SK-N-SH treated with all-trans-retinoic acid at 6 μM for 48 hours (cell line): Measurements from ENCODE around the gene MIA3.
A peak's percentile ranks its signal among the peaks of the same experiment; 100 is the strongest.

Experiments
- ATAC-seq: fragments of 200-7000 bp; cut with Tn5 transposase; 3 replicates; pipeline ENCODE4 v1.9.1; 2020; ENCODE audit warnings: mild to moderate bottlenecking, moderate library complexity
- ARNTL ChIP-seq: fragments of 450-650 bp; formaldehyde crosslinking; IDR thresholded peaks from 2 replicates; pipeline ENCODE4 v1.5.0; 2020; ENCODE audit warnings: low read depth, mild to moderate bottlenecking, moderate library complexity, borderline replicate concordance
- BACH2 ChIP-seq: fragments of 250-450 bp; sonication (Bioruptor Pico); IDR thresholded peaks from 2 replicates; pipeline ENCODE4 v1.9.0; 2021; ENCODE audit warnings: mild to moderate bottlenecking, borderline replicate concordance
- CSDC2 ChIP-seq: fragments of 250-450 bp; sonication (Bioruptor Pico); IDR thresholded peaks from 2 replicates; pipeline ENCODE4 v1.5.0; 2020; ENCODE audit warnings: mild to moderate bottlenecking, moderate library complexity
- CSRNP3 ChIP-seq: fragments of 250-450 bp; sonication (Bioruptor Pico); IDR thresholded peaks from 2 replicates; pipeline ENCODE4 v1.5.1; 2021; ENCODE audit warnings: mild to moderate bottlenecking, moderate library complexity
- GLIS3 ChIP-seq: fragments of 250-450 bp; sonication (Bioruptor Pico); IDR thresholded peaks from 2 replicates; pipeline ENCODE4 v1.5.0; 2020; ENCODE audit warnings: mild to moderate bottlenecking, moderate library complexity
- ISL1 ChIP-seq: fragments of 250-450 bp; sonication (Bioruptor Pico); IDR thresholded peaks from 2 replicates; pipeline ENCODE4 v2.1.2; 2022; ENCODE audit warnings: mild to moderate bottlenecking, moderate library complexity
- OSR1 ChIP-seq: fragments of 250-450 bp; sonication (Bioruptor Pico); IDR thresholded peaks from 2 replicates; pipeline ENCODE4 v1.8.0; 2022; ENCODE audit warnings: moderate library complexity, mild to moderate bottlenecking, inconsistent platforms
- POU6F1 ChIP-seq: fragments of 250-450 bp; sonication (Bioruptor Pico); IDR thresholded peaks from 2 replicates; pipeline ENCODE4 v1.8.0; 2021; ENCODE audit warnings: low read depth, mild to moderate bottlenecking, moderate library complexity, borderline replicate concordance
- PPARA ChIP-seq: fragments of 250-450 bp; sonication (Bioruptor Pico); IDR thresholded peaks from 2 replicates; pipeline ENCODE4 v1.5.0; 2020; ENCODE audit warnings: mild to moderate bottlenecking, borderline replicate concordance
- RARB ChIP-seq: fragments of 250-450 bp; sonication (Bioruptor Pico); IDR thresholded peaks from 2 replicates; pipeline ENCODE4 v1.8.0; 2021; ENCODE audit warnings: mild to moderate bottlenecking, moderate library complexity
- SNAI2 ChIP-seq: fragments of 250-450 bp; sonication (Bioruptor Pico); IDR thresholded peaks from 2 replicates; pipeline ENCODE4 v1.5.0; 2020; ENCODE audit warnings: mild to moderate bottlenecking, moderate library complexity
- TCF4 ChIP-seq: fragments of 250-450 bp; sonication (Bioruptor Pico); IDR thresholded peaks from 2 replicates; pipeline ENCODE4 v1.8.0; 2021; ENCODE audit warnings: mild to moderate bottlenecking, moderate library complexity, borderline replicate concordance
- TOX ChIP-seq: fragments of 250-450 bp; sonication (Bioruptor Pico); IDR thresholded peaks from 2 replicates; pipeline ENCODE4 v1.8.0; 2021; ENCODE audit warnings: mild to moderate bottlenecking, moderate library complexity, borderline replicate concordance
- TSHZ2 ChIP-seq: fragments of 250-450 bp; sonication (Bioruptor Pico); IDR thresholded peaks from 2 replicates; pipeline ENCODE4 v1.5.0; 2020; ENCODE audit warnings: mild to moderate bottlenecking, moderate library complexity
- ZC3H10 ChIP-seq: fragments of 250-450 bp; sonication (Bioruptor Pico); IDR thresholded peaks from 2 replicates; pipeline ENCODE4 v1.5.1; 2021; ENCODE audit warnings: mild to moderate bottlenecking, moderate library complexity
- ZFP3 ChIP-seq: fragments of 250-450 bp; sonication (Bioruptor Pico); IDR thresholded peaks from 2 replicates; pipeline ENCODE4 v1.5.0; 2020; ENCODE audit warnings: mild to moderate bottlenecking, moderate library complexity
- ZFP30 ChIP-seq: fragments of 450-650 bp; formaldehyde crosslinking; IDR thresholded peaks from 2 replicates; pipeline ENCODE4 v1.5.0; 2022; ENCODE audit warnings: mild to moderate bottlenecking, moderate library complexity
- ZNF565 ChIP-seq: fragments of 450-650 bp; formaldehyde crosslinking; conservative IDR thresholded peaks from 2 replicates; pipeline ENCODE4 v1.5.0; 2020; ENCODE audit warnings: low read depth, mild to moderate bottlenecking, moderate library complexity
- ZNF70 ChIP-seq: fragments of 450-650 bp; formaldehyde crosslinking; IDR thresholded peaks from 2 replicates; pipeline ENCODE4 v1.5.0; 2020; ENCODE audit warnings: mild to moderate bottlenecking, moderate library complexity
- ZNF8 ChIP-seq: fragments of 450-650 bp; formaldehyde crosslinking; IDR thresholded peaks from 2 replicates; pipeline ENCODE4 v1.5.0; 2020; ENCODE audit warnings: mild to moderate bottlenecking, moderate library complexity

The MIA3 gene

DNA sequence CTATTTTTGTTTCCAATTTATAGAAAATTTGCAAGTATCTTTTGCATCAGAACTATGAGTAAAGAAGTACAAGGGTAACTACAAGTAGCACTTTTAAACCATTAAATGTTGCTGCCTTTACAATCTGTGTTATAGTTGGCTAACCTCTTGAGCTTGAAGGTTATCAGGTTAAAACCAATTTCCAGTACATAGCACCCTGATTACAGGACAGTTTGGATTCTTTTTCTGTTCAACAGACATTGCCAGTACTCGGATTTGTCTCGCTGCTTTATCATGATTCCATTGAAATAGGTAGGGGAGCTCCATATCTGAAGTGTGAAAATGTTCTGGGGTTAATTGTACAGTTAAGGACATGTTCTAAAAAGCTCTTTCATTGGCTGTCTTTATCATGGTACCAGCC lies 40.0 kb downstream of the MIA3 start:
- ATAC-seq: no peak
- TF ChIP-seq ARNTL (CRISPR knock-in tag): no peak
- TF ChIP-seq SNAI2 (CRISPR knock-in tag): no peak
- TF ChIP-seq GLIS3: no peak
- no peak for TF ChIP-seq POU6F1 (CRISPR knock-in tag)
- no peak for TF ChIP-seq PPARA (CRISPR knock-in tag)
- TF ChIP-seq TSHZ2 (CRISPR knock-in tag): no peak
- TF ChIP-seq ZNF8 (CRISPR knock-in tag): no peak
- no peak for TF ChIP-seq ZFP30 (CRISPR knock-in tag)
- no peak for TF ChIP-seq ISL1 (CRISPR knock-in tag)

- TF ChIP-seq ISL1 (CRISPR knock-in tag): no peak
- TF ChIP-seq ARNTL (CRISPR knock-in tag): no peak
- TF ChIP-seq GLIS3: no peak
- TF ChIP-seq ZNF70 (CRISPR knock-in tag): no peak
- no peak for TF ChIP-seq OSR1 (CRISPR knock-in tag)
- no peak for ATAC-seq
Measured at GRCh38 chr1:222663431-222663934, 45.6 kb downstream of the MIA3 start.

GRCh38 chr1:222665964-222666363 lies 48.1 kb downstream of the MIA3 start:
- TF ChIP-seq CSDC2 (no peak), TCF4 (CRISPR knock-in tag) (no peak), TSHZ2 (CRISPR knock-in tag) (no peak), ZC3H10 (CRISPR knock-in tag) (no peak), ZNF565 (no peak), TOX (CRISPR knock-in tag) (no peak), ZFP3 (CRISPR knock-in tag) (no peak), ZNF8 (CRISPR knock-in tag) (no peak), RARB (CRISPR knock-in tag) (no peak), ARNTL (CRISPR knock-in tag) (no peak)
- ATAC-seq: no peak

- ATAC-seq: peak; percentile 71
Measured at GRCh38 chr1:222668184-222668583, 50.3 kb downstream of the MIA3 start.

- peak; percentile 67 for ATAC-seq
Measured at GRCh38 chr1:222669107-222669506, 51.2 kb downstream of the MIA3 start.

DNA sequence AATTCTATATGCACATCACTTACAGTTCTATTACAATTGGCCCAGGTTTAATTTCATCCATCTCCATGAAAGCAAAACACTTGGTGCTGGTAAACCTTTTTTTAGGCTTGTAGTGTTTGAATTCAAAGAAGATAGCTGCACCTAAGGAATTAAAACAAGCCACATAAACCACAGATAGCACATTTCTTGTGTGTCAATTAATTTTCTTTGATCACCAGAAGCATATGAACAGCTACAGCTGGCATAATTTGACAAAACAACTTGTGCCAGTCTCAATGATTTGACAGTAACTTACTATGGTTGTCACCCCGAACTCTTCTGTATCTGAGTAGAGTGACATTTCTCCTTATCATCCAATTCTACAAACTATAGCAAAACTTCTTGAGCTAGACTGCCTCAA lies 52.2 kb downstream of the MIA3 start:
- no peak for ATAC-seq

More for the DNA sequence above, 52.2 kb downstream of the MIA3 start:
- TF ChIP-seq BACH2 (CRISPR knock-in tag) (no peak), OSR1 (CRISPR knock-in tag) (no peak), ZNF8 (CRISPR knock-in tag) (no peak), ISL1 (CRISPR knock-in tag) (no peak), CSRNP3 (no peak), ZNF565 (no peak)
